GM12892 (cell line): Measurements from ENCODE around the gene C1orf226.

ENCODE experiments used
- POLR2A ChIP-seq: IDR thresholded peaks from 2 replicates; pipeline ENCODE4 v1.6.1; 2011; ENCODE audit warnings: low read depth, low read length, control low read depth
- POLR2AphosphoS5 ChIP-seq: IDR thresholded peaks from 2 replicates; pipeline ENCODE4 v1.6.1; 2011; ENCODE audit warnings: low read depth, low read length, control low read depth
- TAF1 ChIP-seq: IDR thresholded peaks from 2 replicates; pipeline ENCODE4 v1.6.1; 2011; ENCODE audit warnings: low read depth, mild to moderate bottlenecking, control low read depth, low read length, borderline replicate concordance

GRCh38 chr1:162371611-162372010, 9.9 kb upstream of the C1orf226 start:
- no peak for TF ChIP-seq POLR2AphosphoS5
- no peak for TF ChIP-seq POLR2A
- TF ChIP-seq TAF1 = no peak
